Measurements from ENCODE around the gene COL10A1.

DNA sequence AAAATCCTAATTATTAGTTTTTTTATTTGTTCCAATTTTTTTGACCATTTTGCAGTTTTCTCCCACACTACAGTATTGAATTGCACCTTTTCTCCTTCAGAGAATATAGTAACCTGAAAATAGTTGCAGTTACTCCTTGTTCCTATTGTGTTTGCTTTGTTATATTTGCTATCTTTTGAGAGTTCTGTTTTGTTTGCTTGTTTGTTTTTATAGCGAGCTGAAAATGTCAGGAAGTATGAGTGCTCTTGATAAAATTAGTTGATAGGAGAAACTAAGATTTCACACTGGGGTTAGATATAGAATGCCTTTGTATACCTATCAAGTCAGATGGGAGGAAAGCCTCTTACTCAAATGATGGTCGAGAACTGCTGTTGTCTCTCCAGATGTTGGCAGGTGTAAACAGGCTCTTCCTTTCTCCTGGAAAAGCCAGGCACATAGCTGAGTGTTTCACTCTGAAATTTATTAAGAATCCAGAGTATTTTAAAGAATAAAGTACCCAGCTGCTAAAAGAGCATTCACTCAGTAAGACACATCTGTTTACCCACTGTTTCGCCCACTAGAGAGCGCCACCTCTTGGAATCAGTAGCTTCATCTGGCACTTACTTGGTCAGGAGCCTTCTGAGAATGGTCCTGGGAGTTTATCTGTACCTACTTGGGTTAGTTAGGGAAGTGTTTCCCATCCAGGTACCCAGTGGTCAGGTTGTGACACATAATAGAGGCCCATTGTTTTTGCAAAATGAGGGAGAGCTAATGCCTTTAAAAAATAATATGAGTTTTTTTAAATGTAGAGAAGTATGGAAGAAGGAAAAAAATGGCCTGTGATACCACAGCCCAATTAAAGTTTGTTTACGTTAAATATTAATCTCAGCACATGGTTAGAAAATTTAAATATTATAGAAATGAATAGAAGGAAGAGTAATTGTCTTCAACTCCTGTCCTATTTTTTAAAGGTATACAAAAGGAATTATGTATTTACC is 14.1 kb downstream of the COL10A1 start:
- TF ChIP-seq, protein P1, sequence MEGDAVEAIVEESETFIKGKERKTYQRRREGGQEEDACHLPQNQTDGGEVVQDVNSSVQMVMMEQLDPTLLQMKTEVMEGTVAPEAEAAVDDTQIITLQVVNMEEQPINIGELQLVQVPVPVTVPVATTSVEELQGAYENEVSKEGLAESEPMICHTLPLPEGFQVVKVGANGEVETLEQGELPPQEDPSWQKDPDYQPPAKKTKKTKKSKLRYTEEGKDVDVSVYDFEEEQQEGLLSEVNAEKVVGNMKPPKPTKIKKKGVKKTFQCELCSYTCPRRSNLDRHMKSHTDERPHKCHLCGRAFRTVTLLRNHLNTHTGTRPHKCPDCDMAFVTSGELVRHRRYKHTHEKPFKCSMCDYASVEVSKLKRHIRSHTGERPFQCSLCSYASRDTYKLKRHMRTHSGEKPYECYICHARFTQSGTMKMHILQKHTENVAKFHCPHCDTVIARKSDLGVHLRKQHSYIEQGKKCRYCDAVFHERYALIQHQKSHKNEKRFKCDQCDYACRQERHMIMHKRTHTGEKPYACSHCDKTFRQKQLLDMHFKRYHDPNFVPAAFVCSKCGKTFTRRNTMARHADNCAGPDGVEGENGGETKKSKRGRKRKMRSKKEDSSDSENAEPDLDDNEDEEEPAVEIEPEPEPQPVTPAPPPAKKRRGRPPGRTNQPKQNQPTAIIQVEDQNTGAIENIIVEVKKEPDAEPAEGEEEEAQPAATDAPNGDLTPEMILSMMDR (IDR thresholded peaks at IDR 0.05), result no peak
- TF ChIP-seq POLR2A (IDR thresholded peaks at IDR 0.05), result no peak
- TF ChIP-seq POLR2AphosphoS5 (IDR thresholded peaks at IDR 0.05), result no peak

All from breast epithelium (tissue), 3 donors.